ENCODE results near the gene NR3C2.

The NR3C2 gene

DNA sequence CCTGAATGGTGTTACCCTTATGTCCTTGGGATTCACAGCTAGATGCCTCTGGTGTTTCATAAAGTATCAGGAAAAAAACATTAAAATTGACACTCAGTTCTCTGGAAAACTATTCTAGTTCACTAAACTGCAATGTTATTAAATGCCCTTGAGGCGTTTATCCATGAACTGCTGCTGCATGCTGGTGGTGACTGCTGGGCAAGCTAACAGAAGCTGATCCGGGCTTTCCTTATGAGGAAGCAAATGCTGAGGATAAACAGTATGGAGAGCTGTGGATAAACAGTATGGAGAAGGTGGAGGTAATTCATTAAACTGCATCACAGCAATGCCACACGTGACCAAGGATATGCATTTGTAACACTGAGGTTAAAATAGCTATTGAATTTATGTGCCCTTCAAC lies 227.0 kb downstream of the NR3C2 start:
- TF ChIP-seq Cebpa-rat (IDR thresholded peaks at IDR 0.05): no peak
- Histone ChIP-seq H3K4me2 (no peak overlapping the region), H3K9ac (no peak overlapping the region), H3K27ac (no peak overlapping the region), H3K36me3 (no peaks in the 10 kb centered on the region), H3K27me3 (no peaks in the 10 kb centered on the region), H3K4me1 (peaks cover 15% of the 10 kb centered on the region), H3K9me3 (no peaks in the 10 kb centered on the region), H3K4me3 (no peak overlapping the region), H4K20me1 (no peaks in the 10 kb centered on the region)

- peaks cover 15% of the 10 kb centered on the region for H3K4me1 ChIP-seq
- H3K4me3 ChIP-seq: no peak overlapping the region
- no peak for TF ChIP-seq Cebpa-rat (IDR thresholded peaks at IDR 0.05)
- no peaks in the 10 kb centered on the region for H3K36me3 ChIP-seq
- H3K4me2 ChIP-seq: no peak overlapping the region
- no peaks in the 10 kb centered on the region for H4K20me1 ChIP-seq
- H3K27ac ChIP-seq: no peak overlapping the region
- H3K9me3 ChIP-seq: no peaks in the 10 kb centered on the region
- H3K27me3 ChIP-seq: no peaks in the 10 kb centered on the region
- no peak overlapping the region for H3K9ac ChIP-seq
These were observed 227.6 kb downstream of the NR3C2 start for GRCh38 chr4:148214529-148215166.

DNA sequence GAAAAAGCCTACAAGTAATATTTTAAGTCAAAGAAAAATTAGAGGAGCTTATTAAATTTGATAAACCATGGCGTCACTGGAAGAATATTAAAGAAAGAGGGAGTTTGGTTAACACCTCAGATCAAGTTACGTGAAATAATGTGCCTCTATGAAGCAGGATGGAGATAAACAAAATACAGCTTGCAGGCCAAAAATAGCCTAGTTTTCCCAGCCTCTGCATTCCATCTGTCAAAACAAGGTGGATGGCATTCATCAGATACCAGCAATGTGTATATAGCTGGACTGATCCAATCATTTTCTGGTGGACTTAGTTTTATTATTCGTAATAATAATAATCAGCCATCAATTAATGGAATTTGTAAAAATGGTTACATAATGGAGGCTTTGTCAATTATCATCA lies 230.7 kb downstream of the NR3C2 start:
- no peak for TF ChIP-seq Cebpa-rat (IDR thresholded peaks at IDR 0.05)
- H3K36me3 ChIP-seq: no peaks in the 10 kb centered on the region
- H3K4me2 ChIP-seq: no peak overlapping the region
- H3K27ac ChIP-seq: no peak overlapping the region
- no peaks in the 10 kb centered on the region for H3K27me3 ChIP-seq
- H3K9ac ChIP-seq: no peak overlapping the region
- no peak overlapping the region for H3K4me3 ChIP-seq
- H4K20me1 ChIP-seq: no peaks in the 10 kb centered on the region
- no peaks in the 10 kb centered on the region for H3K9me3 ChIP-seq
- H3K4me1 ChIP-seq: peaks cover 11% of the 10 kb centered on the region

- no peaks in the 10 kb centered on the region for H4K20me1 ChIP-seq
- no peaks in the 10 kb centered on the region for H3K27me3 ChIP-seq
- no peaks in the 10 kb centered on the region for H3K9me3 ChIP-seq
- peaks cover 7% of the 10 kb centered on the region; the same call in 1 of the 2 replicates for H3K4me1 ChIP-seq
- H3K36me3 ChIP-seq: no peaks in the 10 kb centered on the region
- no peak overlapping the region for H3K27ac ChIP-seq
- no peak overlapping the region for H3K4me2 ChIP-seq
- H3K4me3 ChIP-seq: no peak overlapping the region
- no peak overlapping the region for H3K9ac ChIP-seq
- no peak for TF ChIP-seq Cebpa-rat (IDR thresholded peaks at IDR 0.05)
These were observed 231.6 kb downstream of the NR3C2 start for GRCh38 chr4:148210661-148211060.

DNA sequence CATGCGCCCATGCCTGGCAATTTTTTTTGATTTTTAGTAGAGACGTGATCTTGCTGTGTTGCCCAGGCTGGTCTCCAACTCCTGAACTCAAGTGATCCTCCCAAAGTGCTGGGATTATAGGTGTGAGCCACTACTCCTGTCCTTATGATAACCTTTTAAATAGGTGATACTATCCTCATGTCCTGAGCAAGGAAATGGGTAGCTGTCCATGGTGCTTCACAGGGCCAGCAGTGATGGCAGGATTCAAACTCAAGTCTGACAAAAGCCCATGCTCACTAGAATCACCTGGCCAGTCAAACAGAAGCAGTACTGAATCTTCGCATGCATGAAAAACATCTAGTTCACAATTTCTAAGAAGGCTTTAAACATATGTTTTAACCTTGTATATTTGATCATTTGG lies 235.1 kb downstream of the NR3C2 start:
- Histone ChIP-seq H3K4me1 (peaks cover 7% of the 10 kb centered on the region; the same call in 1 of the 2 replicates), H4K20me1 (no peaks in the 10 kb centered on the region), H3K27ac (no peak overlapping the region), H3K9ac (no peak overlapping the region), H3K36me3 (no peaks in the 10 kb centered on the region), H3K9me3 (no peaks in the 10 kb centered on the region), H3K4me2 (no peak overlapping the region), H3K4me3 (no peak overlapping the region), H3K27me3 (no peaks in the 10 kb centered on the region)
- no peak for TF ChIP-seq Cebpa-rat (IDR thresholded peaks at IDR 0.05)

- no peaks in the 10 kb centered on the region for H4K20me1 ChIP-seq
- no peak overlapping the region for H3K4me2 ChIP-seq
- H3K9ac ChIP-seq: no peak overlapping the region
- TF ChIP-seq Cebpa-rat (IDR thresholded peaks at IDR 0.05): no peak
- H3K36me3 ChIP-seq: no peaks in the 10 kb centered on the region
- no peaks in the 10 kb centered on the region for H3K27me3 ChIP-seq
- H3K4me1 ChIP-seq: peaks cover 7% of the 10 kb centered on the region; the same call in 1 of the 2 replicates
- H3K27ac ChIP-seq: no peak overlapping the region
- no peaks in the 10 kb centered on the region for H3K9me3 ChIP-seq
- no peak overlapping the region for H3K4me3 ChIP-seq
These were observed 236.7 kb downstream of the NR3C2 start for GRCh38 chr4:148205476-148205875.

- no peaks in the 10 kb centered on the region for H4K20me1 ChIP-seq
- H3K27ac ChIP-seq: no peak overlapping the region
- peaks cover 7% of the 10 kb centered on the region; the same call in 1 of the 2 replicates for H3K4me1 ChIP-seq
- H3K36me3 ChIP-seq: no peaks in the 10 kb centered on the region
- H3K9ac ChIP-seq: no peak overlapping the region
- H3K9me3 ChIP-seq: no peaks in the 10 kb centered on the region
- no peaks in the 10 kb centered on the region for H3K27me3 ChIP-seq
- H3K4me2 ChIP-seq: no peak overlapping the region
- H3K4me3 ChIP-seq: no peak overlapping the region
- TF ChIP-seq Cebpa-rat (IDR thresholded peaks at IDR 0.05): no peak
These were observed 237.3 kb downstream of the NR3C2 start for GRCh38 chr4:148204892-148205291.

GRCh38 chr4:148204171-148204570 lies 238.0 kb downstream of the NR3C2 start:
- H4K20me1 ChIP-seq: no peaks in the 10 kb centered on the region
- peaks cover 7% of the 10 kb centered on the region; the same call in 1 of the 2 replicates for H3K4me1 ChIP-seq
- H3K4me3 ChIP-seq: no peak overlapping the region
- H3K9me3 ChIP-seq: no peaks in the 10 kb centered on the region
- no peak overlapping the region for H3K4me2 ChIP-seq
- no peaks in the 10 kb centered on the region for H3K27me3 ChIP-seq
- no peak for TF ChIP-seq Cebpa-rat (IDR thresholded peaks at IDR 0.05)
- H3K36me3 ChIP-seq: no peaks in the 10 kb centered on the region
- no peak overlapping the region for H3K27ac ChIP-seq
- no peak overlapping the region for H3K9ac ChIP-seq

GRCh38 chr4:148203056-148203898 lies 238.9 kb downstream of the NR3C2 start:
- Histone ChIP-seq H3K4me2 (no peak overlapping the region), H3K4me1 (peaks cover 7% of the 10 kb centered on the region; the same call in 1 of the 2 replicates), H3K27me3 (no peaks in the 10 kb centered on the region), H3K36me3 (no peaks in the 10 kb centered on the region), H3K27ac (no peak overlapping the region), H3K4me3 (no peak overlapping the region), H3K9ac (no peak overlapping the region), H3K9me3 (no peaks in the 10 kb centered on the region), H4K20me1 (no peaks in the 10 kb centered on the region)
- TF ChIP-seq Cebpa-rat (IDR thresholded peaks at IDR 0.05): no peak

- no peak for TF ChIP-seq Cebpa-rat (IDR thresholded peaks at IDR 0.05)
- no peaks in the 10 kb centered on the region for H3K4me1 ChIP-seq
- H3K9ac ChIP-seq: no peak overlapping the region
- H3K4me2 ChIP-seq: no peak overlapping the region
- H3K27me3 ChIP-seq: no peaks in the 10 kb centered on the region
- H4K20me1 ChIP-seq: no peaks in the 10 kb centered on the region
- H3K9me3 ChIP-seq: no peaks in the 10 kb centered on the region
- H3K4me3 ChIP-seq: no peak overlapping the region
- H3K27ac ChIP-seq: no peak overlapping the region
- H3K36me3 ChIP-seq: no peaks in the 10 kb centered on the region
These were observed 241.3 kb downstream of the NR3C2 start for GRCh38 chr4:148200960-148201359.
